Measurements from ENCODE around the gene RBMS3. TPM values are rescaled to one million over a fixed set of nuclear protein-coding genes. Genes with fewer than 3 reads are reported as not detected.

Gene RBMS3
- total RNA-seq, 1 experiment from 2014 or later: 1.3 TPM

DNA sequence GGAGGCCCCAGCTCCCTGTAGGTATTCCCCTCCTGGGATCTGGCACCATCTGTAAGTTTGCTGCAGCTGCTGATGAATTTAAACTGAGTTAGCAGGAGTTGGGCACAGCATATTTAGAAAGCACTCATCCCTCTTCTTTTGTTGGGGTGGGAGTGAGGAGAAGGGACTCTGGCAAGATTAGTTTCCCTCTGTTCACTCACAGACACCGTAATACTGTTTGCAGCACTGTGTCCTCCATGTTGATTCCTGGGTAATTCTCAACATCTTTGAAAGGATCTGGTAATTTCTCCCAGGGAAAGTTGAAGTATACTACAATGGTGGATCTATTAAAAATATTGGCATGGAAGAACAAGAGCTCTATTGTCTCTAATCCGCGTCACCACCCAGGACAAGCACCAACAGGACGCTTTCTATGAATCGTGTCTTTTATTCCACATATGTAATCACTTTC is 173.3 kb downstream of the RBMS3 start:
- H3K4me3 Mint-ChIP-seq (ENCODE audit: low read depth, unreplicated experiment): no peak overlapping the region
- TF ChIP-seq, protein P1, sequence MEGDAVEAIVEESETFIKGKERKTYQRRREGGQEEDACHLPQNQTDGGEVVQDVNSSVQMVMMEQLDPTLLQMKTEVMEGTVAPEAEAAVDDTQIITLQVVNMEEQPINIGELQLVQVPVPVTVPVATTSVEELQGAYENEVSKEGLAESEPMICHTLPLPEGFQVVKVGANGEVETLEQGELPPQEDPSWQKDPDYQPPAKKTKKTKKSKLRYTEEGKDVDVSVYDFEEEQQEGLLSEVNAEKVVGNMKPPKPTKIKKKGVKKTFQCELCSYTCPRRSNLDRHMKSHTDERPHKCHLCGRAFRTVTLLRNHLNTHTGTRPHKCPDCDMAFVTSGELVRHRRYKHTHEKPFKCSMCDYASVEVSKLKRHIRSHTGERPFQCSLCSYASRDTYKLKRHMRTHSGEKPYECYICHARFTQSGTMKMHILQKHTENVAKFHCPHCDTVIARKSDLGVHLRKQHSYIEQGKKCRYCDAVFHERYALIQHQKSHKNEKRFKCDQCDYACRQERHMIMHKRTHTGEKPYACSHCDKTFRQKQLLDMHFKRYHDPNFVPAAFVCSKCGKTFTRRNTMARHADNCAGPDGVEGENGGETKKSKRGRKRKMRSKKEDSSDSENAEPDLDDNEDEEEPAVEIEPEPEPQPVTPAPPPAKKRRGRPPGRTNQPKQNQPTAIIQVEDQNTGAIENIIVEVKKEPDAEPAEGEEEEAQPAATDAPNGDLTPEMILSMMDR (IDR thresholded peaks at IDR 0.05; ENCODE audit: unreplicated experiment): no peak
- H3K36me3 Mint-ChIP-seq (ENCODE audit: insufficient read depth, unreplicated experiment): no peaks in the 10 kb centered on the region
- H3K9me3 Mint-ChIP-seq (ENCODE audit: low read depth, unreplicated experiment): no peaks in the 10 kb centered on the region
- no peak overlapping the region for H3K27ac Mint-ChIP-seq (ENCODE audit: unreplicated experiment)
- no TSS peak for BruUV-seq (replicated peaks)
- no peaks in the 10 kb centered on the region for H3K27me3 Mint-ChIP-seq (ENCODE audit: unreplicated experiment)
- CTCF ChIA-PET: interaction anchor here (1.4 kb wide), 1 partner anchor 11 kb away, joined by 4 read pairs; no protein-coding TSS in a partner anchor
- peaks cover 25% of the 10 kb centered on the region for H3K4me1 Mint-ChIP-seq (ENCODE audit: low read depth, unreplicated experiment)
- DNase-seq: no peak
- intact Hi-C loops (cut with micrococcal nuclease; ENCODE audit: unreplicated experiment): loop anchor here (10.0 kb wide), 1 partner anchor 311 kb away; no protein-coding TSS in a partner anchor

DNA sequence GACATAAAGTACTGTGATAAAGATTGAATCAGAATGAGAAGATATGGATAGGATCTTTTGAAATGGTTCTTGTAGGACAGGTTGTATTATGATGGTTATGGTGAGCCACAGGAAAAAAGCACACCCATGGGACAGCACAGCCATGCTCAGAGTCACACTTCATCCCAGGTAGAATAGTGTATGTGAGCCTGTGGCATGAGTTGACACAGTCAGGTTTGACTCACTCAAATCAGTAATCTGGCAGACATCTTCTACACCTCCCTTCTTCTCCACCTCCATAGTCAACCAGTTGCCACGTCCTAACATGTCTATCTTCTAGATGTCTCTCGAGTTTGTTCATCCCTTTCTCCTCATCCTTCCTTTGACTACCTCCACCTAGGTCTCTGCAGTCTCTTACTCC is 176.0 kb downstream of the RBMS3 start:
- peaks cover 33% of the 10 kb centered on the region for H3K4me1 Mint-ChIP-seq (ENCODE audit: low read depth, unreplicated experiment)
- no peaks in the 10 kb centered on the region for H3K9me3 Mint-ChIP-seq (ENCODE audit: low read depth, unreplicated experiment)
- intact Hi-C loops (cut with micrococcal nuclease; ENCODE audit: unreplicated experiment): loop anchor here (10.0 kb wide), 1 partner anchor 308 kb away; no protein-coding TSS in a partner anchor
- no peaks in the 10 kb centered on the region for H3K27me3 Mint-ChIP-seq (ENCODE audit: unreplicated experiment)
- CTCF ChIA-PET: no interaction called here
- TF ChIP-seq, protein P1 (IDR thresholded peaks at IDR 0.05; ENCODE audit: unreplicated experiment): no peak
- no TSS peak for BruUV-seq (replicated peaks)
- H3K27ac Mint-ChIP-seq (ENCODE audit: unreplicated experiment): no peak overlapping the region
- DNase-seq: no peak
- H3K4me3 Mint-ChIP-seq (ENCODE audit: low read depth, unreplicated experiment): no peak overlapping the region
- H3K36me3 Mint-ChIP-seq (ENCODE audit: insufficient read depth, unreplicated experiment): no peaks in the 10 kb centered on the region

DNA sequence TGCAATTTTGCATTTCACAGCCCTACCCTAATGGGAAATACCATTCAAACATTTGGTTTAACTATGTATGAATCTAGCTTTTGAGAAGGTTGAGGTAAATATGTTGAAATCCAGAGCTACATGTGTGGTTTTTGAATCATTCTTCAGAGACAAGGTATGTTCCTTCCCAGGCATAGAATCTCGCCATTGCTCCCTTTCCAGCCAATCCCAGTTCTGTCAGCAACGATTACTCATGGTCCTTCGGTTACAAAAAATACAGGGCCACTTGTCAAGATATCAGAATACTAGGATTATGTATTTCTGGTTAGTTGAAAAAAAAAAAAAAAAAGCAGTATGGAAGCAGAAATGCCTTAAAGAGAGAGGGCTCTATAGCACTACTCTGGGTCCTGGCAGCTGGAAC is 182.4 kb downstream of the RBMS3 start:
- Mint-ChIP-seq H3K4me3 (ENCODE audit: low read depth, unreplicated experiment) (no peak overlapping the region), H3K9me3 (ENCODE audit: low read depth, unreplicated experiment) (no peaks in the 10 kb centered on the region)

DNA sequence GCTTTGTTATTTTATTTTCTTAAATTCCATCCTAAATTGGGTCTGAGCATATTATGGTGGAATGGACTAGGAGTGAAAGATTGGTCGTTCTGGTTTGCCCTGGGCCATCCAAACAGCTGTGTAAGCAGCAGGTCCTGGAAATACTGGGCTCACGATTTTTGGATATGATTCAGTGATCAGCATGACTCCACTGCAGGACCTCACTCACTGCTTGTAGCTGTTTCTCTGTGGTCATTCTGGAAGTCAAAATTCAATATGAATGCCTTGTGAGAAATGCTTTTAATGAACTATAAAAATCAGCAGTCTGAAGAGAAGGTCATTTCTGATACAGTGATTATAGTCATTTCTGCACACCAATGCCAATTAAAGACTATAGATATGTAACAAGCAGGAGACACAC is 185.0 kb downstream of the RBMS3 start:
- CTCF ChIA-PET: interaction anchor here (0.6 to 0.7 kb wide), 2 partner anchors 14 to 334 kb away, joined by 3 read pairs; no protein-coding TSS in a partner anchor
- no peak overlapping the region for H3K27ac Mint-ChIP-seq (ENCODE audit: unreplicated experiment)

More for the DNA sequence above, 182.4 kb downstream of the RBMS3 start:
- intact Hi-C loops (cut with micrococcal nuclease; ENCODE audit: unreplicated experiment): no loop called here
- Mint-ChIP-seq H3K27ac (ENCODE audit: unreplicated experiment) (no peak overlapping the region), H3K4me1 (ENCODE audit: low read depth, unreplicated experiment) (peaks cover 8% of the 10 kb centered on the region), H3K27me3 (ENCODE audit: unreplicated experiment) (no peaks in the 10 kb centered on the region), H3K36me3 (ENCODE audit: insufficient read depth, unreplicated experiment) (no peaks in the 10 kb centered on the region)
- no TSS peak for BruUV-seq (replicated peaks)
- CTCF ChIA-PET: no interaction called here
- no peak for DNase-seq
- TF ChIP-seq, protein P1 (IDR thresholded peaks at IDR 0.05; ENCODE audit: unreplicated experiment): no peak

More for the DNA sequence above, 185.0 kb downstream of the RBMS3 start:
- Mint-ChIP-seq H3K4me1 (ENCODE audit: low read depth, unreplicated experiment) (peaks cover 6% of the 10 kb centered on the region), H3K27me3 (ENCODE audit: unreplicated experiment) (no peaks in the 10 kb centered on the region), H3K4me3 (ENCODE audit: low read depth, unreplicated experiment) (no peak overlapping the region), H3K36me3 (ENCODE audit: insufficient read depth, unreplicated experiment) (no peaks in the 10 kb centered on the region), H3K9me3 (ENCODE audit: low read depth, unreplicated experiment) (no peaks in the 10 kb centered on the region)
- no peak for DNase-seq
- BruUV-seq (replicated peaks): no TSS peak
- intact Hi-C loops (cut with micrococcal nuclease; ENCODE audit: unreplicated experiment): no loop called here
- TF ChIP-seq, protein P1 (IDR thresholded peaks at IDR 0.05; ENCODE audit: unreplicated experiment): no peak
